A549 (cell line): ENCODE results near the gene PCGF1. TPM values are rescaled to one million over a fixed set of nuclear protein-coding genes. Genes with fewer than 3 reads are reported as not detected.

Source experiments
- ATAC-seq, 2 experiments: fragments of 200-7000 bp in 1 of 2; fragments of >200 bp in 1 of 2; cut with Nextera tagmentation in 1 of 2; cut with Tn5 transposase in 1 of 2; 3 replicates each; pipeline versions ENCODE4 v1.8.0 to v1.9.1; 2018 to 2020; ENCODE audit warnings: mild to moderate bottlenecking in 1 of 2, moderate library complexity in 1 of 2
- CTCF ChIA-PET: fragments of 300-600 bp; sonication (Branson Sonifier 250); formaldehyde crosslinking; extraction: SDS; loops from one replicate; lab custom pipeline; 2021; ENCODE audit warnings: antibody characterized with exemption, inconsistent platforms; lab: Yijun Ruan, JAX
- POLR2A ChIA-PET: fragments of 350-600 bp; formaldehyde crosslinking; extraction: SDS; loops from one replicate; lab custom pipeline; 2021; ENCODE audit warnings: antibody characterized with exemption, inconsistent platforms; lab: Yijun Ruan, JAX
- DNase-seq, 2 experiments: peaks; one replicate each; pipeline versions ENCODE4 v3.0.0 to v3.0.0-alpha.2; 2011 to 2016; ENCODE audit warnings: low read depth in 1 of 2, low spot score in 1 of 2
- FAIRE-seq: peaks from 2 replicates; lab custom pipeline; 2011; peaks lifted over from hg19 to GRCh38; lab: Jason Lieb, UNC
- H3K27ac ChIP-seq, 2 experiments: fragments of >200 bp; sonication (Bioruptor Twin); formaldehyde crosslinking; 3 replicates each; pipeline ENCODE4 v1.5.1; 2016 to 2017
- H3K4me1 ChIP-seq: fragments of >200 bp; sonication (Bioruptor Twin); formaldehyde crosslinking; 3 replicates; pipeline ENCODE4 v1.6.1; 2016
- H3K4me2 ChIP-seq: fragments of >200 bp; sonication (Bioruptor Twin); formaldehyde crosslinking; 3 replicates; pipeline ENCODE4 v1.6.1; 2016
- H3K4me3 ChIP-seq: fragments of >200 bp; sonication (Bioruptor Twin); formaldehyde crosslinking; 3 replicates; pipeline ENCODE4 v1.5.1; 2016
- H3K9me3 ChIP-seq: fragments of >200 bp; sonication (Bioruptor Twin); formaldehyde crosslinking; 3 replicates; pipeline ENCODE4 v1.6.1; 2016
- CEBPB ChIP-seq, 2 experiments: fragments of >200 bp in 1 of 2; sonication (Bioruptor Twin) in 1 of 2; formaldehyde crosslinking in 1 of 2; IDR thresholded peaks; 2 replicates each; pipeline ENCODE4 v1.6.1; 2012 to 2016
- CHD2 ChIP-seq: fragments of 150-350 bp; IDR thresholded peaks from 2 replicates; pipeline ENCODE4 v1.6.1; 2014; ENCODE audit warnings: low read length; ENCODE audit not compliant: partially characterized antibody
- EHMT2 ChIP-seq: fragments of 200-600 bp; sonication (generic); IDR thresholded peaks from 2 replicates; pipeline ENCODE4 v1.6.1; 2016; ENCODE audit warnings: antibody characterized with exemption, low read depth, mild to moderate bottlenecking, moderate library complexity
- EP300 ChIP-seq, 2 experiments: fragments of >200 bp; sonication (Bioruptor Twin); formaldehyde crosslinking; IDR thresholded peaks; 2 replicates in 1 of 2; 3 replicates in 1 of 2; pipeline ENCODE4 v1.6.1; 2016 to 2017
- FOXS1 ChIP-seq: fragments of 250-450 bp; sonication (Bioruptor Pico); IDR thresholded peaks from 2 replicates; pipeline ENCODE4 v1.5.0; 2020; ENCODE audit warnings: mild to moderate bottlenecking, moderate library complexity
- GATA3 ChIP-seq: IDR thresholded peaks from 2 replicates; pipeline ENCODE4 v1.6.1; 2012; ENCODE audit warnings: borderline replicate concordance
- HDAC2 ChIP-seq: fragments of 200-600 bp; sonication (generic); IDR thresholded peaks from 2 replicates; pipeline ENCODE4 v1.6.1; 2016
- HEYL ChIP-seq: fragments of 250-450 bp; sonication (Bioruptor Pico); IDR thresholded peaks from 2 replicates; pipeline ENCODE4 v1.8.0; 2021; ENCODE audit warnings: mild to moderate bottlenecking, moderate library complexity
- HOXA7 ChIP-seq: fragments of 250-450 bp; sonication (Bioruptor Pico); IDR thresholded peaks from 2 replicates; pipeline ENCODE4 v1.5.0; 2020; ENCODE audit warnings: mild to moderate bottlenecking, moderate library complexity
- HOXB13 ChIP-seq: fragments of 250-450 bp; sonication (Bioruptor Pico); IDR thresholded peaks from 2 replicates; pipeline ENCODE4 v1.5.0; 2020; ENCODE audit warnings: low read depth, mild to moderate bottlenecking, moderate library complexity
- HOXB5 ChIP-seq: fragments of 250-450 bp; sonication (Bioruptor Pico); IDR thresholded peaks from 2 replicates; pipeline ENCODE4 v1.5.0; 2020; ENCODE audit warnings: mild to moderate bottlenecking, moderate library complexity
- JUN ChIP-seq, 2 experiments: fragments of >200 bp; sonication (Bioruptor Twin); formaldehyde crosslinking; IDR thresholded peaks; 2 replicates in 1 of 2; 3 replicates in 1 of 2; pipeline ENCODE4 v1.6.1; 2016 to 2017
- JUNB ChIP-seq: fragments of >200 bp; sonication (Bioruptor Twin); formaldehyde crosslinking; IDR thresholded peaks from 2 replicates; pipeline ENCODE4 v1.6.1; 2016
- KDM1A ChIP-seq: fragments of 200-600 bp; sonication (generic); IDR thresholded peaks from 2 replicates; pipeline ENCODE4 v1.6.1; 2016; ENCODE audit warnings: low read depth, mild to moderate bottlenecking
- KDM5A ChIP-seq: fragments of 200-600 bp; sonication (generic); IDR thresholded peaks from 2 replicates; pipeline ENCODE4 v1.6.1; 2016; ENCODE audit warnings: antibody characterized with exemption, mild to moderate bottlenecking
- NFE2L2 ChIP-seq: fragments of 150-350 bp; conservative IDR thresholded peaks from 2 replicates; pipeline ENCODE4 v1.6.1; 2014; ENCODE audit warnings: low read length
- NR3C1 ChIP-seq: fragments of >200 bp; sonication (Bioruptor Twin); formaldehyde crosslinking; IDR thresholded peaks from 3 replicates; pipeline ENCODE4 v1.6.1; 2017
- POLR2A ChIP-seq: IDR thresholded peaks from 2 replicates; pipeline ENCODE4 v1.6.1; 2012; ENCODE audit warnings: mild to moderate bottlenecking, low read length
- RARB ChIP-seq: fragments of 250-450 bp; sonication (Bioruptor Pico); IDR thresholded peaks from 2 replicates; pipeline ENCODE4 v1.8.0; 2021; ENCODE audit warnings: mild to moderate bottlenecking, moderate library complexity
- RFX5 ChIP-seq: fragments of 450-650 bp; IDR thresholded peaks from 2 replicates; pipeline ENCODE4 v1.7.1; 2014; ENCODE audit warnings: antibody characterized with exemption, mild to moderate bottlenecking, moderate library complexity
- RNF2 ChIP-seq: fragments of 200-600 bp; sonication (generic); IDR thresholded peaks from 2 replicates; pipeline ENCODE4 v1.6.1; 2016; ENCODE audit warnings: low read depth, mild to moderate bottlenecking, antibody characterized with exemption, moderate library complexity, borderline replicate concordance
- SMC3 ChIP-seq: fragments of >200 bp; sonication (Bioruptor Twin); formaldehyde crosslinking; IDR thresholded peaks from 3 replicates; pipeline ENCODE4 v1.6.1; 2018; ENCODE audit warnings: inconsistent platforms
- TP53 ChIP-seq: fragments of 250-450 bp; sonication (Bioruptor Pico); IDR thresholded peaks from 2 replicates; pipeline ENCODE4 v1.5.0; 2021; ENCODE audit warnings: mild to moderate bottlenecking, moderate library complexity
- ZC3H11A ChIP-seq: fragments of 450-650 bp; IDR thresholded peaks from 2 replicates; pipeline ENCODE4 v1.6.1; 2014; ENCODE audit warnings: antibody characterized with exemption, mild to moderate bottlenecking
- ZNF302 ChIP-seq: fragments of 250-450 bp; sonication (Bioruptor Pico); IDR thresholded peaks from 2 replicates; pipeline ENCODE4 v1.9.0; 2021; ENCODE audit warnings: inconsistent platforms, mild to moderate bottlenecking, moderate library complexity
- WGBS: methylation state at CpG from one replicate; pipeline ENCODE4 v1.1.6; 2017; ENCODE audit errors: missing lambda C conversion rate; 5-methylcytosine and 5-hydroxymethylcytosine counted together
- polyA plus RNA-seq, 4 experiments: library from polyadenylated mRNA; depleted of rRNA in 3 of 4; stranded (reverse); fragments of >200 nt; fragmentation: RNase III in 1 of 4; extraction: RNeasy Plus Mini Kit Qiagen cat#74134 plus additional on column Dnase treatment in 1 of 4; gene quantifications; 2 replicates in 3 of 4; 3 replicates in 1 of 4; pipeline ENCODE4 v1.2.3, GENCODE V29; 2011 to 2017
- TF ChIP-seq, protein P1 (sequence below): IDR thresholded peaks from 2 replicates; pipeline ENCODE4 v1.6.1; 2012; ENCODE audit warnings: low read depth, borderline replicate concordance
- TF ChIP-seq, protein P2 (sequence below): IDR thresholded peaks from 2 replicates; pipeline ENCODE4 v1.6.1; 2012
- TF ChIP-seq, protein P3 (sequence below): fragments of 150-350 bp; IDR thresholded peaks from 2 replicates; pipeline ENCODE4 v1.6.1; 2014; ENCODE audit warnings: low read depth, mild to moderate bottlenecking, low read length
- TF ChIP-seq, protein P4 (sequence below): fragments of 250-450 bp; sonication (Bioruptor Pico); IDR thresholded peaks from 2 replicates; pipeline ENCODE4 v1.5.0; 2020; ENCODE audit warnings: low read depth, mild to moderate bottlenecking, moderate library complexity
- TF ChIP-seq, protein P5 (sequence below): fragments of >200 bp; sonication (Bioruptor Twin); formaldehyde crosslinking; IDR thresholded peaks from 3 replicates; pipeline ENCODE4 v1.6.1; 2016

PCGF1 gene
- polyA plus RNA-seq, 2 of the 4 experiments (the other 2 are of a cell fraction), result 32.2 to 53.6 TPM

DNA sequence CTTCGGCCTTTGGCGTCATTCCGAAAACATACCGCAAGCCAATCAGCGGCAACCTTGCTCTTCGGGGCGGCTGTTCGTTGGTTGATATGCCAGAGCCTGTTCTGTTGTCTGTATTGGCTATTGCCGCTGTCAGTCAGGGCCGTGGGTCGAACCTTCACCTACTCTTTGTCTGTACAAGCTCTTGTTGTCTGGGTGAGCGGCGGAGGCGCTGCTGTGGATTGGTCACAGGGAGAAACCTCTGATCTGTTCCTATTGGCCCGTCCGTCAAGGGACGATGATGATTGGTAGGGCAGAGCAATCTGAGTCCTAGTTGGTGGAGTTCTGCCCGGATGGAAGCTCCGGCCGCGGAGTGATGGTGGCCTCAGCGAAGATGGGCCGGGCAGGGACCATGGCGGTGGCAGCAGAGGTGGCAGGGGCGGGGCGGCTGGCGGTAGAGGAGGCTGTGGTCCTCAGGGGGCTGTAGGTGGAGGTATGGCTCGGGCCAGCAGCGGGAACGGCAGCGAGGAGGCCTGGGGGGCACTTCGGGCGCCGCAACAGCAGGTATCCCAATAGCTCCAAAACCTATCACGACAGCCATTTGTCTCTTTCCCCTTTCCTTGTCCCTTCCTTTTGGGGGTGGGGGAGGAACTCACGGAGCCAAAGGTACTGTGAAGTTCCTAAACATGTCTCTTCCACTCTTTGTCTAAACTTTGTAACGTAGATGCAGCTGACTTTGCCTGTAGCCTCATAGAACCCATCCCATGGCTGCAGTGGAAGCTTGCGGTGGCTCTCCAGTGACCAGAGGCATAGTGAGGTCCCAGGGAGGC lies 49.2 kb downstream of the PCGF1 start, which contains the start of gene WBP1 (continued):
- TF ChIP-seq JUN (IDR thresholded peaks at IDR 0.05) (peak; percentile 31 to 33; a peak in 2 of 5 replicates), TP53 (CRISPR knock-in tag) (peak; percentile 94), RFX5 (peak; percentile 81), HOXB5 (CRISPR knock-in tag) (peak; percentile 94), CHD2 (peak; percentile 16), KDM5A (peak; percentile 90), ZC3H11A (no peak), GATA3 (peak; percentile 23; the same call in 1 of the 2 replicates)
- TF ChIP-seq, protein P1, sequence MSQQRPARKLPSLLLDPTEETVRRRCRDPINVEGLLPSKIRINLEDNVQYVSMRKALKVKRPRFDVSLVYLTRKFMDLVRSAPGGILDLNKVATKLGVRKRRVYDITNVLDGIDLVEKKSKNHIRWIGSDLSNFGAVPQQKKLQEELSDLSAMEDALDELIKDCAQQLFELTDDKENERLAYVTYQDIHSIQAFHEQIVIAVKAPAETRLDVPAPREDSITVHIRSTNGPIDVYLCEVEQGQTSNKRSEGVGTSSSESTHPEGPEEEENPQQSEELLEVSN, result peak; percentile 7; the same call in 1 of the 2 replicates

DNA sequence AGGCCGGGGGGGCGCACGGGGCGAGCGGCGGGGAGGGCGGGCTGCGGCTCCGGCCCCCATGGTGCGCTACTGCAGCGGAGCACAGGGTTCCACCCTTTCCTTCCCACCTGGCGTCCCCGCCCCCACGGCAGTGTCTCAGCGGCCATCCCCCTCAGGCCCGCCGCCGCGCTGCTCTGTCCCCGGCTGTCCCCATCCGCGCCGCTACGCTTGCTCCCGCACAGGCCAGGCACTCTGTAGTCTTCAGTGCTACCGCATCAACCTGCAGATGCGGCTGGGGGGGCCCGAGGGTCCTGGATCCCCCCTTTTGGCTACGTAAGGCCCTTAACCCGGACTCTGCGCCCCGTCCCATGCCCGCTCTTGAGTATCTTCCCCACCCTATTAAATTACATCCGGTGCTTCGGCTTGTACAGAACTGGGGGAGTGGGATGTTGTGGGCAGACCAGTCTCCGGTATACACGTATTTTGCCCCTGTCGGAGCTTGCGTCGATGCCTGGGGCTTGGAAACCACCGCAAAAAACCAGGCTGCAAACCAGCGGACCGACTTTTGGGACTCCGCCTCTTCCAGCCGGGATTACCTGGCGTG lies 49.9 kb downstream of the PCGF1 start:
- Histone ChIP-seq H3K9me3 (no peaks in the 10 kb centered on the region), H3K27ac (peak overlapping the region; percentile 87 to 92), H3K4me3 (peak overlapping the region; percentile 70), H3K4me1 (peaks cover 25% of the 10 kb centered on the region), H3K4me2 (peak overlapping the region; percentile 85)
- ChIA-PET POLR2A (interaction anchor here (0.6 to 3.3 kb wide), 12 partner anchors 11 to 721 kb away, joined by 3 to 37 read pairs (median 6); partner anchors contain the start of genes AUP1, C2orf81, CCDC142 and HTRA2), CTCF (interaction anchor here (1.3 to 3.7 kb wide), 6 partner anchors 8 to 130 kb away, joined by 5 to 20 read pairs (median 7); partner anchors contain the start of genes CCDC142, MOGS and TTC31)
- peak; percentile 40 to 47 for ATAC-seq
- 2% methylated on average over 27 of the region's 46 CpGs for WGBS
- peak; percentile 53 to 74 for DNase-seq
- FAIRE-seq, result no peak
- TF ChIP-seq NFE2L2, result no peak
- no peak for TF ChIP-seq RARB
- TF ChIP-seq HEYL (CRISPR knock-in tag), result no peak
- TF ChIP-seq, protein P2, sequence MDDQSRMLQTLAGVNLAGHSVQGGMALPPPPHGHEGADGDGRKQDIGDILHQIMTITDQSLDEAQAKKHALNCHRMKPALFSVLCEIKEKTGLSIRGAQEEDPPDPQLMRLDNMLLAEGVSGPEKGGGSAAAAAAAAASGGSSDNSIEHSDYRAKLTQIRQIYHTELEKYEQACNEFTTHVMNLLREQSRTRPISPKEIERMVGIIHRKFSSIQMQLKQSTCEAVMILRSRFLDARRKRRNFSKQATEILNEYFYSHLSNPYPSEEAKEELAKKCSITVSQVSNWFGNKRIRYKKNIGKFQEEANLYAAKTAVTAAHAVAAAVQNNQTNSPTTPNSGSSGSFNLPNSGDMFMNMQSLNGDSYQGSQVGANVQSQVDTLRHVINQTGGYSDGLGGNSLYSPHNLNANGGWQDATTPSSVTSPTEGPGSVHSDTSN, result no peak; the same call in 1 of the 2 replicates
- TF ChIP-seq CHD2, result no peak
- TF ChIP-seq HDAC2, result peak; percentile 55; the same call in 1 of the 2 replicates
- TF ChIP-seq CEBPB (IDR thresholded peaks at IDR 0.05), result no peak
- TF ChIP-seq EP300 (IDR thresholded peaks at IDR 0.05), result no peak
- TF ChIP-seq EHMT2, result no peak
- TF ChIP-seq POLR2A, result peak; percentile 53
- peak; percentile 33; the same call in 1 of the 2 replicates for TF ChIP-seq RNF2
- TF ChIP-seq HOXA7 (CRISPR knock-in tag), result 0 out of 2 replicates have a peak, but pooled peaks have one; percentile 27
- TF ChIP-seq HOXB13 (CRISPR knock-in tag), result no peak
- no peak for TF ChIP-seq JUNB
- TF ChIP-seq JUN (IDR thresholded peaks at IDR 0.05), result peak; percentile 56 to 73; a peak in 3 of 5 replicates
- TF ChIP-seq, protein P3, sequence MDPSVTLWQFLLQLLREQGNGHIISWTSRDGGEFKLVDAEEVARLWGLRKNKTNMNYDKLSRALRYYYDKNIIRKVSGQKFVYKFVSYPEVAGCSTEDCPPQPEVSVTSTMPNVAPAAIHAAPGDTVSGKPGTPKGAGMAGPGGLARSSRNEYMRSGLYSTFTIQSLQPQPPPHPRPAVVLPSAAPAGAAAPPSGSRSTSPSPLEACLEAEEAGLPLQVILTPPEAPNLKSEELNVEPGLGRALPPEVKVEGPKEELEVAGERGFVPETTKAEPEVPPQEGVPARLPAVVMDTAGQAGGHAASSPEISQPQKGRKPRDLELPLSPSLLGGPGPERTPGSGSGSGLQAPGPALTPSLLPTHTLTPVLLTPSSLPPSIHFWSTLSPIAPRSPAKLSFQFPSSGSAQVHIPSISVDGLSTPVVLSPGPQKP, result no peak
- peak; percentile 33 for TF ChIP-seq GATA3
- TF ChIP-seq, protein P4, sequence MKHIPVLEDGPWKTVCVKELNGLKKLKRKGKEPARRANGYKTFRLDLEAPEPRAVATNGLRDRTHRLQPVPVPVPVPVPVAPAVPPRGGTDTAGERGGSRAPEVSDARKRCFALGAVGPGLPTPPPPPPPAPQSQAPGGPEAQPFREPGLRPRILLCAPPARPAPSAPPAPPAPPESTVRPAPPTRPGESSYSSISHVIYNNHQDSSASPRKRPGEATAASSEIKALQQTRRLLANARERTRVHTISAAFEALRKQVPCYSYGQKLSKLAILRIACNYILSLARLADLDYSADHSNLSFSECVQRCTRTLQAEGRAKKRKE (CRISPR knock-in tag), result no peak
- TF ChIP-seq RFX5, result no peak
- peak; percentile 56; the same call in 1 of the 2 replicates for TF ChIP-seq KDM5A
- peak; percentile 17; the same call in 1 of the 2 replicates for TF ChIP-seq KDM1A
- no peak for TF ChIP-seq NR3C1
- TF ChIP-seq FOXS1, result no peak
- TF ChIP-seq ZNF302 (CRISPR knock-in tag), result no peak
- no peak for TF ChIP-seq SMC3
- TF ChIP-seq, protein P5, sequence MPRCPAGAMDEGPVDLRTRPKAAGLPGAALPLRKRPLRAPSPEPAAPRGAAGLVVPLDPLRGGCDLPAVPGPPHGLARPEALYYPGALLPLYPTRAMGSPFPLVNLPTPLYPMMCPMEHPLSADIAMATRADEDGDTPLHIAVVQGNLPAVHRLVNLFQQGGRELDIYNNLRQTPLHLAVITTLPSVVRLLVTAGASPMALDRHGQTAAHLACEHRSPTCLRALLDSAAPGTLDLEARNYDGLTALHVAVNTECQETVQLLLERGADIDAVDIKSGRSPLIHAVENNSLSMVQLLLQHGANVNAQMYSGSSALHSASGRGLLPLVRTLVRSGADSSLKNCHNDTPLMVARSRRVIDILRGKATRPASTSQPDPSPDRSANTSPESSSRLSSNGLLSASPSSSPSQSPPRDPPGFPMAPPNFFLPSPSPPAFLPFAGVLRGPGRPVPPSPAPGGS, result no peak; the same call in 2 of the 3 replicates
